HepG2 (cell line): ENCODE measurements around the gene CBLC. TPM values are rescaled to one million over a fixed set of nuclear protein-coding genes. Genes with fewer than 3 reads are reported as not detected.

Experiments used
- CEBPB ChIP-seq: IDR thresholded peaks from 2 replicates; pipeline ENCODE4 v1.6.1; 2011; ENCODE audit warnings: low read depth, low read length, improper control_type of control experiment, borderline replicate concordance
- CEBPG ChIP-seq: IDR thresholded peaks from 2 replicates; pipeline ENCODE4 v1.6.1; 2016
- CENPT ChIP-seq: sonication (generic); formaldehyde crosslinking; IDR thresholded peaks from 2 replicates; pipeline ENCODE4 v1.8.0; 2022; ENCODE audit warnings: low read depth, mild to moderate bottlenecking, moderate library complexity, missing genetic modification reagents
- FOXA3 ChIP-seq: IDR thresholded peaks from 2 replicates; pipeline ENCODE4 v1.6.1; 2016; ENCODE audit warnings: missing genetic modification reagents, missing compliant biosample characterization
- FOXK1 ChIP-seq: sonication (generic); formaldehyde crosslinking; IDR thresholded peaks from 2 replicates; pipeline ENCODE4 v1.4.0; 2020; ENCODE audit warnings: low read depth, missing genetic modification reagents, borderline replicate concordance
- FOXP4 ChIP-seq: sonication (generic); formaldehyde crosslinking; IDR thresholded peaks from 2 replicates; pipeline ENCODE4 v1.4.0; 2020; ENCODE audit warnings: missing genetic modification reagents
- HMG20B ChIP-seq: conservative IDR thresholded peaks from 2 replicates; pipeline ENCODE4 v1.6.1; 2016; ENCODE audit warnings: missing genetic modification reagents, missing compliant biosample characterization
- KDM1A ChIP-seq: IDR thresholded peaks from 2 replicates; pipeline ENCODE4 v1.6.1; 2016; ENCODE audit warnings: missing compliant biosample characterization
- KDM4B ChIP-seq: sonication (generic); formaldehyde crosslinking; IDR thresholded peaks from 2 replicates; pipeline ENCODE4 v1.4.0; 2020; ENCODE audit warnings: missing genetic modification reagents
- MBNL3 ChIP-seq: fragments of 250-450 bp; sonication (Bioruptor Pico); conservative IDR thresholded peaks from 2 replicates; pipeline ENCODE4 v1.8.0; 2022; ENCODE audit warnings: mild to moderate bottlenecking, inconsistent platforms
- MXD1 ChIP-seq: sonication (generic); formaldehyde crosslinking; IDR thresholded peaks from 2 replicates; pipeline ENCODE4 v1.4.0; 2020; ENCODE audit warnings: mild to moderate bottlenecking, missing genetic modification reagents
- NBN ChIP-seq: fragments of 450-650 bp; conservative IDR thresholded peaks from 2 replicates; pipeline ENCODE4 v1.6.1; 2017
- NCOA1 ChIP-seq: sonication (generic); formaldehyde crosslinking; IDR thresholded peaks from 2 replicates; pipeline ENCODE4 v1.9.0; 2021; ENCODE audit warnings: missing genetic modification reagents
- NR2F2 ChIP-seq: IDR thresholded peaks from 2 replicates; pipeline ENCODE4 v1.6.1; 2012; ENCODE audit warnings: low read depth, inconsistent platforms, borderline replicate concordance
- ONECUT2 ChIP-seq: sonication (generic); formaldehyde crosslinking; IDR thresholded peaks from 2 replicates; pipeline ENCODE4 v1.4.0; 2020; ENCODE audit warnings: missing genetic modification reagents
- POGZ ChIP-seq: sonication (generic); formaldehyde crosslinking; IDR thresholded peaks from 2 replicates; pipeline ENCODE4 v1.4.0; 2020; ENCODE audit warnings: mild to moderate bottlenecking, missing genetic modification reagents
- RFXANK ChIP-seq: IDR thresholded peaks from 2 replicates; pipeline ENCODE4 v1.6.1; 2016
- RORA ChIP-seq: sonication (generic); formaldehyde crosslinking; IDR thresholded peaks from 2 replicates; pipeline ENCODE4 v1.5.0; 2020; ENCODE audit warnings: mild to moderate bottlenecking, missing genetic modification reagents, moderate library complexity
- SATB2 ChIP-seq: sonication (generic); formaldehyde crosslinking; IDR thresholded peaks from 2 replicates; pipeline ENCODE4 v1.5.0; 2020; ENCODE audit warnings: missing genetic modification reagents
- SMC3 ChIP-seq: IDR thresholded peaks from 2 replicates; pipeline ENCODE4 v1.6.1; 2011; ENCODE audit warnings: low read length, improper control_type of control experiment
- TBX3 ChIP-seq: fragments of 450-650 bp; IDR thresholded peaks from 2 replicates; pipeline ENCODE4 v1.6.1; 2017; ENCODE audit warnings: antibody characterized with exemption, mild to moderate bottlenecking, inconsistent platforms, borderline replicate concordance
- TEAD3 ChIP-seq: optimal IDR thresholded peaks from 2 replicates; pipeline ENCODE3; 2016; ENCODE audit warnings: borderline replicate concordance
- ZEB1 ChIP-seq: IDR thresholded peaks from 2 replicates; pipeline ENCODE4 v1.6.1; 2012; ENCODE audit warnings: mild to moderate bottlenecking, low read depth, inconsistent platforms; ENCODE audit not compliant: insufficient replicate concordance
- ZNF343 ChIP-seq: sonication (generic); formaldehyde crosslinking; IDR thresholded peaks from 2 replicates; pipeline ENCODE4 v1.4.0; 2020; ENCODE audit warnings: mild to moderate bottlenecking, missing genetic modification reagents
- ZNF431 ChIP-seq: sonication (generic); formaldehyde crosslinking; IDR thresholded peaks from 2 replicates; pipeline ENCODE4 v1.9.0; 2022; ENCODE audit warnings: missing genetic modification reagents, low read depth, mild to moderate bottlenecking, borderline replicate concordance
- ZNF746 ChIP-seq: sonication (generic); formaldehyde crosslinking; IDR thresholded peaks from 2 replicates; pipeline ENCODE4 v1.8.0; 2022; ENCODE audit warnings: mild to moderate bottlenecking, missing genetic modification reagents
- ZNF749 ChIP-seq: sonication (generic); formaldehyde crosslinking; IDR thresholded peaks from 2 replicates; pipeline ENCODE4 v1.8.0; 2022; ENCODE audit warnings: mild to moderate bottlenecking, missing genetic modification reagents, moderate library complexity, borderline replicate concordance
- ZNF891 ChIP-seq: sonication (generic); formaldehyde crosslinking; IDR thresholded peaks from 2 replicates; pipeline ENCODE4 v1.5.0; 2020; ENCODE audit warnings: mild to moderate bottlenecking, missing genetic modification reagents
- polyA plus RNA-seq, 8 experiments: library from polyadenylated mRNA; depleted of rRNA in 3 of 8; stranded (reverse) in 7 of 8; unstranded in 1 of 8; fragments of >200 nt; fragmentation: Illumina TruSeq in 4 of 8; extraction: Trizol in 4 of 8; gene quantifications; 2 replicates each; pipeline versions ENCODE4 v1.2.1 to v1.2.3, GENCODE V29; 2011 to 2016; ENCODE audit warnings: low read depth in 4 of 8, missing spikeins in 1 of 8, mixed read lengths in 1 of 8; ENCODE audit not compliant: insufficient read depth in 1 of 8
- total RNA-seq, 5 experiments: library from RNA; depleted of rRNA; stranded (reverse); fragments of >200 nt; fragmentation: Illumina TruSeq; extraction: Trizol; gene quantifications; 2 replicates each; pipeline ENCODE4 v1.2.3, GENCODE V29; 2016; ENCODE audit warnings: low read depth in 1 of 5
- TF ChIP-seq, protein P1 (sequence below): sonication (generic); formaldehyde crosslinking; IDR thresholded peaks from 2 replicates; pipeline ENCODE4 v1.8.0; 2022; ENCODE audit warnings: mild to moderate bottlenecking, missing genetic modification reagents

The CBLC gene
- total and polyA plus RNA-seq, 2 of the 13 experiments (the other 11 are each of a cell fraction or from before 2014, with no cell fraction given): 1.8 to 2.6 TPM

GRCh38 chr19:44765033-44765948 is 12.4 kb upstream of the CBLC start (continued):
- TF ChIP-seq, protein P1, sequence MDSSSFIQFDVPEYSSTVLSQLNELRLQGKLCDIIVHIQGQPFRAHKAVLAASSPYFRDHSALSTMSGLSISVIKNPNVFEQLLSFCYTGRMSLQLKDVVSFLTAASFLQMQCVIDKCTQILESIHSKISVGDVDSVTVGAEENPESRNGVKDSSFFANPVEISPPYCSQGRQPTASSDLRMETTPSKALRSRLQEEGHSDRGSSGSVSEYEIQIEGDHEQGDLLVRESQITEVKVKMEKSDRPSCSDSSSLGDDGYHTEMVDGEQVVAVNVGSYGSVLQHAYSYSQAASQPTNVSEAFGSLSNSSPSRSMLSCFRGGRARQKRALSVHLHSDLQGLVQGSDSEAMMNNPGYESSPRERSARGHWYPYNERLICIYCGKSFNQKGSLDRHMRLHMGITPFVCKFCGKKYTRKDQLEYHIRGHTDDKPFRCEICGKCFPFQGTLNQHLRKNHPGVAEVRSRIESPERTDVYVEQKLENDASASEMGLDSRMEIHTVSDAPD (CRISPR knock-in tag): peak; percentile 74; the same call in 1 of the 2 replicates
- no peak for TF ChIP-seq CENPT (CRISPR knock-in tag)
- TF ChIP-seq RFXANK: no peak
- TF ChIP-seq MXD1 (CRISPR knock-in tag): no peak
- peak; percentile 64 for TF ChIP-seq POGZ (CRISPR knock-in tag)
- TF ChIP-seq SATB2: no peak
- 0 out of 2 replicates have a peak, but pooled peaks have one; percentile 29 for TF ChIP-seq RORA (CRISPR knock-in tag)
- TF ChIP-seq CEBPB: peak; percentile 95
- no peak for TF ChIP-seq ZNF749 (CRISPR knock-in tag)
- peak; percentile 77; the same call in 1 of the 2 replicates for TF ChIP-seq TBX3
- peak; percentile 65; the same call in 1 of the 2 replicates for TF ChIP-seq HMG20B (CRISPR knock-in tag)
- TF ChIP-seq ZEB1: no peak
- TF ChIP-seq CEBPG (CRISPR knock-in tag): peak; percentile 96
- TF ChIP-seq FOXK1: peak; percentile 66; the same call in 1 of the 2 replicates
- peak; percentile 93 for TF ChIP-seq KDM1A
- TF ChIP-seq FOXP4 (CRISPR knock-in tag): peak; percentile 67
- no peak for TF ChIP-seq ZNF343 (CRISPR knock-in tag)
- TF ChIP-seq ZNF746 (CRISPR knock-in tag): 0 out of 2 replicates have a peak, but pooled peaks have one; percentile 51
- no peak for TF ChIP-seq ZNF431 (CRISPR knock-in tag)
- TF ChIP-seq TEAD3 (CRISPR knock-in tag): peak; percentile 98
- peak; percentile 89; the same call in 1 of the 2 replicates for TF ChIP-seq NR2F2
- no peak for TF ChIP-seq ONECUT2
- TF ChIP-seq ZNF891 (CRISPR knock-in tag): no peak
- TF ChIP-seq KDM4B (CRISPR knock-in tag): 0 out of 2 replicates have a peak, but pooled peaks have one; percentile 39
- 0 out of 2 replicates have a peak, but pooled peaks have one; percentile 65 for TF ChIP-seq NCOA1 (CRISPR knock-in tag)
- peak; percentile 18; the same call in 1 of the 2 replicates for TF ChIP-seq SMC3
- peak; percentile 72 for TF ChIP-seq FOXA3 (CRISPR knock-in tag)
- no peak for TF ChIP-seq NBN
- TF ChIP-seq MBNL3 (CRISPR knock-in tag): no peak
